Fibroblast of peridontal ligament (primary cell): ENCODE measurements around the gene NHLH1.

Source experiments
- DNase-seq: peaks from one replicate; pipeline ENCODE4 v3.0.0-alpha.2; 2010; ENCODE audit errors: extremely low read depth

Gene NHLH1

DNA sequence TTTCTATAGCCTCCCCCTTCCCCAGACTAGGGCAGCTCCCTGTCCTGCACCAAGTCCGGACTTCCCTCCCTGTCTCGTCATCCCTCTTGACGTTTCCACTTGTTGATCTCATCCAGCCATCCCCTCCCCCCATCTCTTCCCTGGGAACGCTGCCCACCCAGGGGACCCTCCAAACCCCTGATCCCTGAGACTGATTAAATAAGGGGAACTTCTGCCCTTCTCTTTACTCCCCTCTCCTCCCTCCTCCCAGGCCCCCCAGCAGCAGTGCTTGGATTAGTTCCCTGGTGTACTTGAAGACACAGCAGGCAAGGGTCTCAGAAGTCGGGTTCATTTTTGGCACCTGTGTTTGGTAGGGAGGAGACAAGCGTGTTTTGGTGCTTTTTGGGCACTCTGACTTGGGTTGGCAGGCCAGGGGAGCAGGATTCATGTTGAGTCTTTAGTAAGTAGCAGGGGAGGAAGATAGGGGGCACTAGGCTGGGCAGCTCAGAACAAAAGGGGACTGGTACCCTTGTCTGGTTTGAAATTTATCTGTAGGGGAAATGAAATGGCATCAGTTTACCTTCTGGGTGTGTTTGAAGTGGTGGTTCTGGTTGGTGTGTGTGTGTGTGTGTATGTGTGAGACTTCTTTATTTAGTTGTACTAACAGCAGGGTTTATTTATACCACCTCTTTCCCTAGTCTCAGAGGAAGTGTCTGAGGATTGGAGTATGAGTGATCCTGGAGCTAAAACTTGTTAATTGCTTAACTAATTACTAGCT is 44.6 kb downstream of the NHLH1 start:
- no peak for DNase-seq

DNA sequence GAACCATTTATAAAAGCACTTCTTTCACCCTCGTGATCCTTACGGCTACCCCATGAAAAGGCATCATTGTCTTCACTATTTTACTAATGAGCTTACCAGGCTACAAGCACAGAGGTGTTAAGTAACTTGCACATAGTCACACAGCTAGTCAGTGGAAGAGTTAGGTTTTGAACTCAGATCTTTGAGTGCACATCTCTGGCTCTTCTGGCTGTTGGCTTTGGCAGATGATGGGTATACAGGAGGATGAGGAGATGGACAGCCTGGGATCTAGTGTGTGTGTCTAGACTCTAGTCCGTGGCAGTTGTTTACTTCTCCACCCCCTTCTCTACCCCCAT is 45.1 kb downstream of the NHLH1 start:
- DNase-seq: no peak

DNA sequence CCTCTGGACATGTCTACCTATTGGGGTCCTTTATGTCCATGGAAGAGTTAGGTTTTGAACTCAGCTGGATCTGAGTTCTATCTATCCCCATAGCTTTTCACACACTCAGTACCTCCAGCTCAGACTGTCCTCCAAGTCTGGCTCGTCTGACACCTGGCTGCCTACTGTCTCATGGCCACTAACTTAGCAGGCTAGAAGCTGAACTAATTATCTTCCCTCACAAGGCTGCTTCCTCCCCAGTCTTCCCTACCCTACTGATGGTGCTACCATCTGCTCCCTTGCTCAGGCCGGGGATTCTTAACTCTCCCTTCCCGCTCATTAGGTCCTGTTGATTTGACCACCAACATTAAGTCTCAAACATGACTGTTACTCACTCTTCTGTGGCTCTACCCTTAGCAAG is 46.8 kb downstream of the NHLH1 start:
- DNase-seq: no peak

DNA sequence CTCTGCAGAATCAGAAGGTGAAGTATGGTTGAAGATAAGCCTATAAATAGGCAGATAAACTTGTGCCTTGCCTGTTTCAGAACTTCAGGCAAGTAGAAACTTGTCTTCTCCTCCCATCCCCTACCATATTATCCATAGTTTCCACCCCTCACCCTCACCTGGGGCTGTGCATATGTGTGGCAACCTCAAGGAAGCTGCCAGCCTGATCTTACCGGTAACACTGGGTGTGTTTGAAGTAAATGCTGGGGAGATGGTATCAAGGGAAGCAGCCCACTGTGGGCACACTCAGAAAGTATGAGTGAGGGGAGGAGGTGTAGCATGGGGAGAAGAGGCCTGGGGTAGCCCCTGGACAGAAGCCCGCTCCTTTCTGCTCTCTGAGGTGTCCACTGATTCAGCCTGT is 48.0 kb downstream of the NHLH1 start:
- no peak for DNase-seq

DNA sequence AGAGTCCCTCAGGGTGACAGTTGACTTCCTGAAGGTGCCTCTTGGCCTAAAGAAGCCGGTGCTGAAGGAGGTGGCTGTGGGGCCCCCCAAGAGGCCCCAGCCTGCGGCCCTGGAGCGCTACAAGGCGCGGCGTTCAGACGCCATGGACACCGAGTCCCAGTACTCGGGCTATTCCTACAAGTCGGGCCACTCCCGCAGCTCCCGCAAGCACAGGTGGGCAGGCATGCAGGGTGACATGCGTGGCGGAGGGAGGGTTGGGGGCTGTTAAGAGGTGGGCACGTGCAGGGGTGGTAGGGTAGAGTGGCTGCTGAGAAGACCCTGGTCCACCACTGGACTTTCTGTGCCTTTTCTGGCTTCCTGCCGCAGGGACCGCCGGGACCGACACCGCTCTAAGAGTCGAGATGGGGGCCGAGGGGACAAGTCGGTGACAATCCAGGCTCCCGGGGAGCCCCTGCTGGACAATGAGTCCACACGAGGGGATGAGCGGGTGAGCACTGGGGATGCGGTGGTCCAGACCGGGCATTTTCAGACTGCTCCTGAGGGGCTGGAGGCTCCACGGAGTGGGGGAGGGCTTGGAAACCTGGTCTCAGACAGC is 48.9 kb downstream of the NHLH1 start:
- no peak for DNase-seq

DNA sequence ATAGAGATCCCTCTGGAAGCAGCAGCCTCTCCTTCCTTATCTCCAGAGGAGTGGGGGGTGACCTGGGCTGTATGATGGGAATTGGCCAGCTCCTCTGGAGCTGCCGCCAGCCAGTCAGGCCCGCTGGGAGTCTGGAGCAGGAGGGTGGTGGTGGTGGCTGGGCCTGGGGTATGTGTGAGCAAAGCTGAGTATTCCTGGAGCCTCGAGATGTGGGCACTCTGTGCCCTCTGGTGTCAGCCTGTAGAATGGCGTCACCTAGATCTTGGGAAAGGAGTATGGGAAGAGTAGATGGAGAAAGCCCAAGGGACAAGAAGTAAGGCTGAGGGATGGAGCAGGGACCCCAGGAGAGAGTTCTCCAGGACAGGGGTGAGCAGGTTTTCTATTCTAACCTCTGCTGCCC is 49.5 kb downstream of the NHLH1 start:
- no peak for DNase-seq

DNA sequence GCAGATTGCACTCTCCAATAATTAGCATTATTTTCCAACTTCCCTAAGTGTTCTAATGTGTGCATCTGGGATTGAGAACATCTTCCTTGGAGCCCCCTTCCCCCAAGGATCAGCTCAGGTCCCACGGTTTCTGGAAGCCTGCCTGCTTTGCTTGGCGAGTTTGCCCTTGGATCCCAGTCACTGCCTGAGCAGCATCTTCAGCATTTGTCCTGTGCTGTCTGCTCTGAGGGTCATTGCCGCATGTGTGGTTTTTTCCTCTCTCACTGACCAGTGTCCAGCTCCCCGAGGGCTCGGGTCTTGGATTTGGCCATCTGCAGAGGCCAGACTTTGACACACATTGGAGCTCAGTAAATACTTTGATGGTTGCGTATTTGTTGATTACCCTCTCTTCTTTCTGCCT is 51.6 kb downstream of the NHLH1 start:
- DNase-seq: no peak

DNA sequence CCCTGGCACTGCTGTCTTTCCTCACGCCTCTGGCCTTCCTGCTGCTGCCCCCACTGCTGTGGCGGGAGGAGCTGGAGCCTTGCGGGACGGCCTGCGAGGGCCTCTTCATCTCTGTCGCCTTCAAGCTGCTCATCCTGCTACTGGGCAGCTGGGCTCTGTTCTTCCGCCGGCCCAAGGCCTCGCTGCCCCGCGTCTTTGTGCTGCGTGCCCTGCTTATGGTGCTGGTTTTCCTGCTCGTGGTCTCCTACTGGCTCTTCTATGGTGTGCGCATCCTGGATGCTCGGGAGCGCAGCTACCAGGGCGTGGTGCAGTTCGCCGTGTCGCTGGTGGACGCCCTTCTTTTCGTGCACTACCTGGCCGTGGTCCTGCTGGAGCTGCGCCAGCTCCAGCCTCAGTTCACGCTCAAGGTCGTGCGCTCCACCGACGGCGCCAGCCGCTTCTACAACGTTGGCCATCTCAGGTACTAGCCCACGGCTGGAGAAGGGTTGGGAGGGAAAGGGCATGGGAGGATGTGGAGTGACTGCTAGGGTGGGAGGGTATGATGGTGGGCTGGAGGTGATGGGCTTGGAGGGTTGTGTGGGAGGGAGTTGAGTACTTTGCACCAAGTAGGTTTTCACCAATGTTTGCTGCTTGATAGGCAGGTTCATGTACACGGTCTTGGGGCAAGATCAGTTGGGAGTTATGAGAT is 52.4 kb downstream of the NHLH1 start:
- DNase-seq: no peak

DNA sequence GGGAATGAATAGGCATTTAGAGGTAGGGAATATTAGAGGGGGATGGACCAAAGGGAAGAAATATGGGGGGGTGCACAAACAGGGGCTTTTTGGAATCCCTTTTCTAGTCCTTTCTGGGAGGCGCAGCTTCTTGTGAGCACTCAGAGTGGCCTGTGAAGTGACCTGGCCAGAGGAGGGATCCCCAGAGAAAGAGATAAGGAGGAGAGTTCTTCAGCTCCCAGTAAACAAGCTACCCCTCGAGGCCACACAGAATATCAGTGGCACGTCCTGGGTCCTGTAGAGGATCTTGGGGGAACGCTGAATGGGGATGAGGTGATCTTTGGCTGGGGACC is 52.9 kb downstream of the NHLH1 start:
- no peak for DNase-seq

DNA sequence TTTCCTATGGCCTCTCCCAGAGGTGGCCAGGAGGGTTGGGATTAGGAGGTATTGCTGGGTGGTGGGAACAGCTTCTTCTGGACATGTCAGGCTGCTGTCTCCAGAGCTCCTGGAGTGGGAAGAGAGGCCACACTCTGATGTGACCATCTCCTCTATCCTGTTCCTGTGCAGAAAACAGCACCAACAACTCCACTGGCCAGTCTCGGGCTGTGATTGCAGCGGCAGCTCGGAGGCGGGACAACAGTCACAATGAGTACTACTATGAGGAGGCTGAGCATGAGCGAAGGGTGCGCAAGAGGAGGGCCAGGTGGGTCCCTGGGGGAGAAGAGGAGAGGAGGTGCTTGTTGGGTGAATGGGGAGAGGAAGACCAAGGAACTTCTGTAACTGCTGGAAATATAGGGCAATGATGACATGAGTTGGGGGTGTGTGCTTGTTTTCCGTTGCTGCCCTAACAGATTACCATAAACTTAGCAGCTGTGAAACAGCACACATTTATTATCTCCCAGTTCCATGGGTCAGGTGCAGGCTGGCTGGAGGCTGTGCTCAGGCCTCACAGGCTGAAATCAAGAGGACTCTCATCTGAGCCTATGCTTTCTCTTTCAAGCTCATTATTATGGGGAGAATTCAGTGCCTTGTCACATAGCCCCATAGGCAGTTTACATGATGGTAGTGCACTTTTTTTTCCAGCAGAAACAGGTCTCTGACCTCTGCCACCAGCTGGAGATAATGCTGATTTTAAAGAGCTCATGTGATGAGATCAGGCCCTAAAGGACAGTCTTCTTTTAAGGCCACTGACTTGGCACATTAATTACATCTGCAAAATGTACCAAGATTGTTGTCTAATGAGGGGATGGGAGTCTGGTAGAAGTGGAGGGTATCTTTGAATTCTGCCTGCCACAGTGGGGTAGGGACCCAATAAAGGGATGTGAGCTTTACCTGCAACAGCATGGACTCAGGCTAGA is 54.3 kb downstream of the NHLH1 start:
- DNase-seq: no peak

DNA sequence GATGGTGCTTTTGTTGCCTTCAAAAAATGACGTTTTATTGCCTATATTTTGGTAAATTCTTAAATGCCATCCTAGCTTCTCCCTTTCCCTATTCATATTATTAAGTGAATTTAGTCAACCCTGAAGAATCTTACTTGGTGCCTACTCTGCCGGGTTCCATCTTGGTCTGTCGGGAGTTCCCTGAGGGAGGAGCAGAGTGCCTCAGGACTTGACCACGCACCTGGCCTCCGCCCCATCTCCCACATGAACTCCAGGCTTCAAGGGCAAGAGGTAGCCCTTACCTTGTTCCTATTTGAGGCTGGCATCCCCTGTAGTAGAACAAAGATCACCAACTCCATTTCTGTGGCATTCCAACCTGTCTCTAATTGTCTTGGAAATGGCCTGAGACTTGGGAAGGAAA is 55.0 kb downstream of the NHLH1 start:
- no peak for DNase-seq
